Heart right ventricle (tissue), 16 donors: ENCODE data around the gene CYSLTR2. TPM values are rescaled to one million over a fixed set of nuclear protein-coding genes. Genes with fewer than 3 reads are reported as not detected.

Source experiments
- ATAC-seq, 8 donors: fragments of 200-7000 bp; cut with Tn5 transposase; one replicate each; pipeline ENCODE4 v1.9.1; 2020; ENCODE audit warnings: mild to moderate bottlenecking in 8 of 8, moderate library complexity in 8 of 8, moderate number of reproducible peaks in 1 of 8
- DNase-seq, 2 donors: peaks; one replicate each; pipeline ENCODE4 v3.0.0-alpha.2; 2020
- H3K27ac ChIP-seq, 10 donors: fragments of 200-600 bp; sonication (generic) in 2 of 10; one replicate each; pipeline versions ENCODE4 v1.5.0 to v1.8.0; 2020 to 2022; ENCODE audit warnings: mild to moderate bottlenecking in 3 of 10
- H3K27me3 ChIP-seq, 7 donors: fragments of 200-600 bp; one replicate each; pipeline ENCODE4 v1.8.0; 2021 to 2022; ENCODE audit warnings: mild to moderate bottlenecking in 2 of 7
- H3K36me3 ChIP-seq, 9 donors: fragments of 200-600 bp; sonication (generic) in 1 of 9; one replicate each; pipeline versions ENCODE4 v1.5.0 to v1.8.0; 2020 to 2022; ENCODE audit warnings: mild to moderate bottlenecking in 2 of 9
- H3K4me1 ChIP-seq, 9 donors: fragments of 200-600 bp; sonication (generic) in 1 of 9; one replicate each; pipeline versions ENCODE4 v1.5.0 to v1.8.0; 2020 to 2022; ENCODE audit warnings: mild to moderate bottlenecking in 4 of 9
- H3K4me3 ChIP-seq, 10 donors: fragments of 200-600 bp; sonication (generic) in 2 of 10; one replicate each; pipeline versions ENCODE4 v1.5.0 to v1.8.0; 2020 to 2022; ENCODE audit warnings: mild to moderate bottlenecking in 7 of 10, moderate library complexity in 2 of 10
- H3K9me3 ChIP-seq, 11 donors: fragments of 200-600 bp in 10 of 11; sonication (generic) in 2 of 11; one replicate each; pipeline versions ENCODE4 v1.5.0 to v1.8.0; 2013 to 2022; ENCODE audit warnings: mild to moderate bottlenecking in 2 of 11, control low read depth in 1 of 11, moderate library complexity in 1 of 11
- WGBS, 2 donors: extraction: QIAGEN DNeasy Blood & Tissue Kit; methylation state at CpG; one replicate each; pipeline ENCODE4 v1.1.7; 2013; ENCODE audit warnings: inconsistent platforms in 1 of 2; 5-methylcytosine and 5-hydroxymethylcytosine counted together
- intact Hi-C, 10 donors: fragments of 100-400 bp; cut with DNase I; formaldehyde crosslinking; loops; one replicate each; pipeline versions ENCODE4 v1.11.1 to v1.14.2; 2022
- polyA plus RNA-seq, 2 donors: library from polyadenylated mRNA; stranded (reverse); fragments of 200-250 nt; gene quantifications; one replicate each; pipeline ENCODE4 v1.2.3, GENCODE V29; 2013
- total RNA-seq, 10 donors: library from RNA; stranded (reverse); fragmentation: NEBNext Ultra II Directional in 3 of 10; extraction: Animal tissue kit (Norgen Biotek cat#: 25700) in 3 of 10; gene quantifications; one replicate each; pipeline versions ENCODE4 v1.2.1 to v1.2.4, GENCODE V29; 2021 to 2023
- TF ChIP-seq, protein P1 (sequence below), 9 donors: fragments of 200-600 bp; sonication (generic) in 2 of 9; IDR thresholded peaks; one replicate each; pipeline versions ENCODE4 v1.5.0 to v1.8.0; 2021 to 2022; ENCODE audit warnings: antibody characterized with exemption in 9 of 9, mild to moderate bottlenecking in 5 of 9, moderate library complexity in 1 of 9
- donor health status: Arrhythmogenic right ventricular cardiomyopathy.
- donor health status: ischemic (EF 13 %, LVEDD 7.1; RV severe dilation, severe dysfunction).
- donor health status: healthy with polysubstance abuse.
- donor health status: DM: no; HTN: yes; CAD: no.
- donor health status: DM: no; HTN: no; CAD: no.
- donor health status: ischemic (EF 25% LVEDD 6.9; RV normal size, moderate dysfunction).
- donor health status: ischemic (EF 25% LVEDD 5.7; RV mildly dilated, moderate dysfunction).
- donor health status: healthy.
- donor health status: DM: yes; HTN: yes; CAD: no.
- donor health status: Ischemic cardiomyopathy.
- donor health status: ischemic (EF 35%, LVEDD 5.7; RV mildly dilated, moderate dysfunction).
- donor health status: nonischemic (EF 11% LVEDD 7.7; RV severe dilation, severe dysfunction).
- donor health status: DM: yes; HTN: yes; CAD: no.
- donor health status: PGD.
- donor health status: ischemic (EF 29% LVEDD 5.4; RV normal size, mild dysfunction).
- donor health status: nonischemic (EF 23%, LVEDD 6.1; RV moderate dilation, normal function).

CYSLTR2 gene
- total and polyA plus RNA-seq, 12 donors: 1.1 to 10.7 (median 6.2) TPM

DNA sequence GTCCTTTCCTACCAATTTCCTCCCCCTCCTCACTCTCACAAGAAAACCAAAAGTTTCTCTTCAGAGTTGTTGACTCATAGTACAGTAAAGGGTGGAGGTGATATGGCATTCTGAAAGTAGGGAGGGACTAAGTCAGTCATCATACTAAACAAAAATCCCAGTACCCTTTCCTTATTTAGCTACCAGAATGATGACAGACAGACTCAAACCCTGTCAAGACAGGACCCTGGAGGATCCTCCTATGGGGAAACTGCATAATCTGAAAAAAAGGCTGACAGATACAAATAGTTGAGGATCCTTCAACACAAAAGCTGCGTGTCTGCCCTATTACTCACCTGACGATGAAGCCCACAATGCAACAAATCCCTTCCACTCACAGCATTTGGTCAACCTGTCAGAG, 55.5 kb downstream of the CYSLTR2 start:
- Histone ChIP-seq H3K27ac (no peak overlapping the region), H3K4me1 (no peaks in the 10 kb centered on the region), H3K36me3 (peaks cover 0 to 37% (median 4%) of the 10 kb centered on the region in 9 donors), H3K9me3 (peaks cover 0 to 23% (median 0%) of the 10 kb centered on the region in 11 donors), H3K27me3 (no peaks in the 10 kb centered on the region), H3K4me3 (no peak overlapping the region)
- ATAC-seq: no peak
- WGBS, 2 donors: 90 to 91% methylated on average over 2 of the region's 2 CpGs
- intact Hi-C loops: no loop called here
- DNase-seq: no peak
- TF ChIP-seq, protein P1, sequence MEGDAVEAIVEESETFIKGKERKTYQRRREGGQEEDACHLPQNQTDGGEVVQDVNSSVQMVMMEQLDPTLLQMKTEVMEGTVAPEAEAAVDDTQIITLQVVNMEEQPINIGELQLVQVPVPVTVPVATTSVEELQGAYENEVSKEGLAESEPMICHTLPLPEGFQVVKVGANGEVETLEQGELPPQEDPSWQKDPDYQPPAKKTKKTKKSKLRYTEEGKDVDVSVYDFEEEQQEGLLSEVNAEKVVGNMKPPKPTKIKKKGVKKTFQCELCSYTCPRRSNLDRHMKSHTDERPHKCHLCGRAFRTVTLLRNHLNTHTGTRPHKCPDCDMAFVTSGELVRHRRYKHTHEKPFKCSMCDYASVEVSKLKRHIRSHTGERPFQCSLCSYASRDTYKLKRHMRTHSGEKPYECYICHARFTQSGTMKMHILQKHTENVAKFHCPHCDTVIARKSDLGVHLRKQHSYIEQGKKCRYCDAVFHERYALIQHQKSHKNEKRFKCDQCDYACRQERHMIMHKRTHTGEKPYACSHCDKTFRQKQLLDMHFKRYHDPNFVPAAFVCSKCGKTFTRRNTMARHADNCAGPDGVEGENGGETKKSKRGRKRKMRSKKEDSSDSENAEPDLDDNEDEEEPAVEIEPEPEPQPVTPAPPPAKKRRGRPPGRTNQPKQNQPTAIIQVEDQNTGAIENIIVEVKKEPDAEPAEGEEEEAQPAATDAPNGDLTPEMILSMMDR (IDR thresholded peaks at IDR 0.05): no peak

DNA sequence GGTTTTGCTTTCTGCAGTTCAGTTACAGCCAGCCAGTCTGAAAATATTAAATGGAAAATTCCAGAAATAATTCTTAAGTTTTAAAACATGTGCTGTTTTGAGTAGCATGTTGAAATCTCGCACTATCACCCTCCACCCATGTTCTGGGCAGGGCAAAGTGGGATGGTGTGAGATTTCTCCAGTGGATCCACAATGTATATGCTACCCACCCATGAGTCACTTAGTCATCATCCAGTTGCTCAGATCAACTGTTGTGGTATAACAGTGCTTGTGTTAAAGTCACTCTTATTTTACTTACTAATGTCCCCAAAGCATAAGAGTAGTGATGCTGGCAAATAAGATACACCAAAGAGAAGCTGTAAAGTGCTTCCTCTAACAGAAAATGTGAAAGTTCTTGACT, 56.4 kb downstream of the CYSLTR2 start:
- TF ChIP-seq, protein P1 (IDR thresholded peaks at IDR 0.05): no peak
- Histone ChIP-seq H3K27ac (no peak overlapping the region), H3K4me3 (no peak overlapping the region), H3K9me3 (peaks cover 0 to 31% (median 3%) of the 10 kb centered on the region in 11 donors), H3K36me3 (peaks cover 0 to 37% (median 4%) of the 10 kb centered on the region in 9 donors), H3K4me1 (no peaks in the 10 kb centered on the region), H3K27me3 (no peaks in the 10 kb centered on the region)
- WGBS, 2 donors: 89 to 91% methylated on average over 1 of the region's 1 CpG
- DNase-seq (no peak), ATAC-seq (no peak)
- intact Hi-C loops: no loop called here

DNA sequence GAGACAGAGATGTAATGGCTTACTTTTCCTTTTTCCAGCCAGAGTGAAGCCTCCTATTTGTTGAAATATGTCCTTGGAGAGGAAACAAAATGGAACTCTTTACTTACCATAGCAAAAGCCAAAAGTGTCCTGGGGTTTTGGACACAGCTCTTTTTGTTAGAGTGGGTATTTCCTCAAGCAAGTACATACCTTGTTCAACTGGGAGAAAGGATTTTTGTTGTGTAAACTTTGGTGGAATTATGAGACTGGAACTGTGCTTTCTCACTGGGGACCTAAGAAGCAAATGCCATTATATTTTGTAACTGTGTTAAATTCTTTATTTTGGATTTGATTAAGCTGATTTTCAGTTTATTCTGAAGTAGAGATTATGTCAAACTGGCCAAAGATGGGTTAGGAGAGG, 58.4 kb downstream of the CYSLTR2 start:
- TF ChIP-seq, protein P1 (IDR thresholded peaks at IDR 0.05): no peak
- intact Hi-C loops: no loop called here
- DNase-seq (no peak), ATAC-seq (no peak)
- Histone ChIP-seq H3K4me1 (no peaks in the 10 kb centered on the region), H3K9me3 (peaks cover 0 to 51% (median 16%) of the 10 kb centered on the region in 11 donors), H3K27ac (no peak overlapping the region), H3K36me3 (peaks cover 0 to 27% (median 4%) of the 10 kb centered on the region in 9 donors), H3K27me3 (no peaks in the 10 kb centered on the region), H3K4me3 (no peak overlapping the region)

DNA sequence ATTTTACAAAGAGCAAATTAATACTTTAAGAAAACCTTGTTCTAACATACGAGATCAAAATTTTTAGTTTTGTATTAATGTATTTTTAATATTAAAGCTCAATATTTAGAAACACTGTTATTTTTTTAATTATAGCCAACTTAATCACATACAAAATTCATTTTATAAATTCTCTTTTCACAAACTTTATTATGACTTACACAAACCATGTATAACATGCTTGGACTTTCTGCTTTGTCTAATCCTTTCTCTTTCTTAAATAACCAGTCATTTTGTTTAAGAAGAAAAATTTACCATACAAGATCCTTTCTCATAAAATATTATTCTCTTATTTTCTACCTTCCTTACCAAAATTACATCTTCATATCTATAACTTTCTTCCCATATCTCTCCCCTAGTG, 62.2 kb downstream of the CYSLTR2 start:
- 88 to 93% methylated on average over 1 of the region's 1 CpG for WGBS, 2 donors
- TF ChIP-seq, protein P1 (IDR thresholded peaks at IDR 0.05): no peak

More for the DNA sequence above, 62.2 kb downstream of the CYSLTR2 start:
- no peak for ATAC-seq
- H3K36me3 ChIP-seq: no peaks in the 10 kb centered on the region
- no peak for DNase-seq
- H3K4me3 ChIP-seq: no peak overlapping the region
- no peaks in the 10 kb centered on the region for H3K4me1 ChIP-seq
- peaks cover 0 to 67% (median 31%) of the 10 kb centered on the region in 11 donors for H3K9me3 ChIP-seq
- intact Hi-C loops: no loop called here
- no peak overlapping the region for H3K27ac ChIP-seq
- H3K27me3 ChIP-seq: no peaks in the 10 kb centered on the region
